ENCODE measurements around the gene GJA3. TPM values are rescaled to one million over a fixed set of nuclear protein-coding genes. Genes with fewer than 3 reads are reported as not detected.

The GJA3 gene
- total and polyA plus RNA-seq, 8 donors, result 0.03 to 0.40 (median 0.08) TPM

DNA sequence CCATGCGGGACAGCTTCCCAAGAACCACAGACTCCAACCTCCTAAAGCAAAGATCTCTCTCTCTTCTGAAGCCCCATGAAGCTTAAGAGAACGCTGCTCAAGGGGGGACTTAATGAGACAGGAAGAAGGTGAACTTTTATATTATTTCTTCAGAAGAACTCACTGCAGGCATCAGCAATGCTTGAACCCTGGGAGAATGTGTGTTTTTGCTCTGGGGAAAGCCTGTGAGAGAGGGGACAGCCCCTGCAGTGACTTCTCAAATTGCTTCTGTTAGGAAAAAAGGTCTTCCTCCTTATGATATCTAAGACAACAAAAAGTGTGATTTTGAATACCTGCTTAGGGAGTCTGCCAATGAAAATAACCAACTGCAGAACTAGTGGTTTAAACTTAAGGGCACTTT is 23.0 kb downstream of the GJA3 start:
- no peak overlapping the region for H3K27ac ChIP-seq
- no peaks in the 10 kb centered on the region for H3K4me1 ChIP-seq
- intact Hi-C loops (cut with DNase I), result no loop called here
- TF ChIP-seq, protein P1, sequence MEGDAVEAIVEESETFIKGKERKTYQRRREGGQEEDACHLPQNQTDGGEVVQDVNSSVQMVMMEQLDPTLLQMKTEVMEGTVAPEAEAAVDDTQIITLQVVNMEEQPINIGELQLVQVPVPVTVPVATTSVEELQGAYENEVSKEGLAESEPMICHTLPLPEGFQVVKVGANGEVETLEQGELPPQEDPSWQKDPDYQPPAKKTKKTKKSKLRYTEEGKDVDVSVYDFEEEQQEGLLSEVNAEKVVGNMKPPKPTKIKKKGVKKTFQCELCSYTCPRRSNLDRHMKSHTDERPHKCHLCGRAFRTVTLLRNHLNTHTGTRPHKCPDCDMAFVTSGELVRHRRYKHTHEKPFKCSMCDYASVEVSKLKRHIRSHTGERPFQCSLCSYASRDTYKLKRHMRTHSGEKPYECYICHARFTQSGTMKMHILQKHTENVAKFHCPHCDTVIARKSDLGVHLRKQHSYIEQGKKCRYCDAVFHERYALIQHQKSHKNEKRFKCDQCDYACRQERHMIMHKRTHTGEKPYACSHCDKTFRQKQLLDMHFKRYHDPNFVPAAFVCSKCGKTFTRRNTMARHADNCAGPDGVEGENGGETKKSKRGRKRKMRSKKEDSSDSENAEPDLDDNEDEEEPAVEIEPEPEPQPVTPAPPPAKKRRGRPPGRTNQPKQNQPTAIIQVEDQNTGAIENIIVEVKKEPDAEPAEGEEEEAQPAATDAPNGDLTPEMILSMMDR (IDR thresholded peaks at IDR 0.05), result no peak
- H3K27me3 ChIP-seq, result peaks cover 0 to 18% (median 0%) of the 10 kb centered on the region in 4 donors
- 61 to 67% methylated on average over 2 of the region's 2 CpGs for WGBS, 2 donors
- no peaks in the 10 kb centered on the region for H3K36me3 ChIP-seq
- DNase-seq (no peak), ATAC-seq (no peak), FAIRE-seq (no peak)
- no peak overlapping the region for H3K4me3 ChIP-seq
- H3K9me3 ChIP-seq, result no peaks in the 10 kb centered on the region

DNA sequence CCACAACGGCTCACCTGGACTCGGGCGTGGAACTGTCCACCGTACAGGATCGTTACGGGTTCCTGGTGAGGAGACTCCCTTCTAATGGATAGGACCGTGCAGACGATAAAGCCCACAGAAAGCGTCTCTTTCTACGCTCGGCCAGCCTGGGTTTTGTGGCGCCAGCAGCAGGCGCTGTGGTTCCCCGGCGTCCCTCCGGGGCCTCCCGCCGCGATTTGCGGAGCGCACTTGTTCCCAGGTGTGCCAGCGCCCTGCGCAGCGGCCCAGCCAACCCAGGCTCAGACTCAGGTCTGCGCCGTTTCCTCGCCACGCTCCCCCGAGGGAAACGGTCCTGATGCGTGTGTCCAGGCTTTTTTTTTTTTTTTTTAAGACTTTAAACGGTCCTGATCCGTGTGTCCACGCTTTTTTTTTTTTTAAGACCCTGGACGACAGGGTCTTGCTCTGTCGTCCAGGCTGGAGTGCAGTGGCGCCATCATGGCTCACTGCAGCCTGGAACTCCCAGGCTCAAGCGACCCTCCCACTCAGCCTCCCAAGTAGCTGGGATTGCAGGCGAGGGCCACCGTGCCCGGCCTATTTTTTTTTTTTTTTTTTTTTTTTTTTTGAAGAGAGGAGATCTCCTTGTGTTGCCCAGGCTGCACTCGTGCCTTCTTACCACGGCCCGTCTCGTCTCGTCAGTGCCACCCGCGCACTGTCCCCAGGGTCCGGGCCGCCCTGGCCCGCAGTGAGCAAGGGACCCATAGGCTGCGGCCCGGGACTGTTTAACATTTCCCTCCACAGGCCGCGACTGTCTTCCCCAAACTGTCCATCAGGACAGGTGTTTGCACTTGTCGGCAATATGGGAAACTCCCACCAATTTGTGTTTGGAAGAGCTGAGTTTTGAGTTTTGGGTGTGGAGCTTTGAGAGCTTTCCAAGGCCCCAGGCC is 23.8 kb downstream of the GJA3 start:
- 21 to 24% methylated on average over 54 to 56 of the region's 56 CpGs for WGBS, 2 donors
- Histone ChIP-seq H3K27ac (no peak overlapping the region), H3K27me3 (peaks cover 0 to 10% (median 0%) of the 10 kb centered on the region in 4 donors), H3K36me3 (no peaks in the 10 kb centered on the region), H3K4me1 (no peaks in the 10 kb centered on the region), H3K9me3 (no peaks in the 10 kb centered on the region), H3K4me3 (peak overlapping the region in 2 of 4 donors; percentile 26 to 28)
- DNase-seq (peak; percentile 62 to 87 (median 71)), FAIRE-seq (no peak), ATAC-seq (peak; percentile 95 to 100 (median 98))
- intact Hi-C loops (cut with DNase I), result no loop called here
- TF ChIP-seq, protein P1 (IDR thresholded peaks at IDR 0.05), result peak in 1 of 4 donors; percentile 18

DNA sequence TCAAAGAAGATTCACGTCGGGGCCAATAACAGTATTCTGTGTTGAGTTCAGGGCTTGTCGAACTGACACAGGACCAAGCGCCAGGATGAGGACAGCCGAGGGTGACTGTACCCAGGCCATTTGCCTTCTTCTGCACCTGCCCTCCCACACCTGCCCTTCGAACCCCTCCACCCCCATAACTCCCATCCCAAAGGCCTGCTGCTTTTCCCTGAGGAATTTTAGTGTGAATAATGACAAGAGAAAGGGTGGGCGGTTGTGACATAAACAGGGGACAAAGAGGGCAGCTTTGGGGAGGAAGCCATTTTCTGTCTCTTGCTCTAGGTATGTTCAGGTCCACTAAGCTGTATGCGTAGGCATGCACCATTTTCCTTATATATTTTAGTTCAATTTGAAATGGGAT is 26.1 kb downstream of the GJA3 start:
- Histone ChIP-seq H3K4me3 (no peak overlapping the region), H3K27ac (no peak overlapping the region), H3K9me3 (no peaks in the 10 kb centered on the region), H3K4me1 (no peaks in the 10 kb centered on the region), H3K36me3 (no peaks in the 10 kb centered on the region), H3K27me3 (no peaks in the 10 kb centered on the region)
- WGBS, 2 donors, result 71 to 75% methylated on average over 8 of the region's 8 CpGs
- TF ChIP-seq, protein P1 (IDR thresholded peaks at IDR 0.05), result no peak
- DNase-seq, result no peak
- ATAC-seq, result no peak
- FAIRE-seq, result no peak
- intact Hi-C loops (cut with DNase I), result no loop called here

DNA sequence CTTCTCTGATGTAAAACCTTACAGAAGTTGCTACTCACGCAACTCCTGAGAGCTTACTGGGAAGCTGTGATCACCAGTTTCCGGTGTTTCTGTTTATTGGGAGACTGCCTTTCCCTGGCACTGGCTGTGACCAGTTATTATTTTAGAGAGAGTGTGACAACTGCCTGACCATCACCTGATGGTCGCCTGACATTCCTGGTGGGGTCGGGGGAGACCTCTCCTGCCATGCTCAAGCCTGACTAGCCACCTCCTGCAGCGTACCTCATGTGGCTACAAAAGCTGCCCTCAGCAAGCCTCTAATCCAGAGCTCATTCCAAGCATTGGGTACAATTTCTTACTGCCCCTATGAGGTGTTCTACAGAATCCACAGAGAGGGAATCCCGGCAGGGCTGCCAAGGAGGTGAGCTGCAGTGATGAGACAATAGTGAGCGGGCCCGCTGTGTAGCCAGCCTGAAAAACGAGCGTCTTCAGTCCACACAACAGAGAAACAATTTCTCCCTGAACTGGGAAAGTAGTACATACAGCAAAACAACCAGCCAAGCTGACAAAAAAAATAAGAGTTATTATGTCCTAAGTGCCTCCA is 28.7 kb downstream of the GJA3 start:
- TF ChIP-seq, protein P1 (IDR thresholded peaks at IDR 0.05), result no peak
- Histone ChIP-seq H3K27ac (no peak overlapping the region), H3K36me3 (no peaks in the 10 kb centered on the region), H3K9me3 (no peaks in the 10 kb centered on the region), H3K27me3 (no peaks in the 10 kb centered on the region), H3K4me1 (no peaks in the 10 kb centered on the region), H3K4me3 (no peak overlapping the region)
- WGBS, 2 donors, result 68 to 79% methylated on average over 10 of the region's 10 CpGs
- intact Hi-C loops (cut with DNase I), result no loop called here
- DNase-seq, result no peak
- ATAC-seq, result no peak
- FAIRE-seq, result no peak

All from pancreas (tissue), 10 donors.